H9 (cell line): ENCODE data around the gene TRH. TPM values are rescaled to one million over a fixed set of nuclear protein-coding genes. Genes with fewer than 3 reads are reported as not detected.

Experiments used
- DNase-seq: peaks from one replicate; pipeline ENCODE4 v3.0.0-alpha.2; 2017
- H2AFZ ChIP-seq: one replicate; pipeline ENCODE4 v1.6.1; 2013; ENCODE audit warnings: mild to moderate bottlenecking, low read length, control low read depth, moderate library complexity
- H2AK5ac ChIP-seq: 2 replicates; pipeline ENCODE4 v1.6.1; 2013; ENCODE audit warnings: low read length, control low read depth, mixed read lengths; ENCODE audit not compliant: insufficient read length
- H2BK120ac ChIP-seq: one replicate; pipeline ENCODE4 v1.6.1; 2013; ENCODE audit warnings: low read depth, mild to moderate bottlenecking, low read length, control low read depth, inconsistent platforms; ENCODE audit not compliant: poor library complexity, severe bottlenecking
- H2BK12ac ChIP-seq: 2 replicates; pipeline ENCODE4 v1.6.1; 2013; ENCODE audit warnings: low read length, control low read depth, mixed read lengths, low read depth; ENCODE audit not compliant: insufficient read length
- H2BK15ac ChIP-seq: 2 replicates; pipeline ENCODE4 v1.6.1; 2013; ENCODE audit warnings: low read depth, low read length, control low read depth
- H2BK20ac ChIP-seq: one replicate; pipeline ENCODE4 v1.6.1; 2013; ENCODE audit warnings: low read depth, mild to moderate bottlenecking, low read length, control low read depth, inconsistent platforms; ENCODE audit not compliant: poor library complexity, severe bottlenecking
- H2BK5ac ChIP-seq: 2 replicates; pipeline ENCODE4 v1.6.1; 2013; ENCODE audit warnings: low read length, control low read depth, mixed read lengths; ENCODE audit not compliant: insufficient read length
- H3K14ac ChIP-seq: 2 replicates; pipeline ENCODE4 v1.6.1; 2013; ENCODE audit warnings: low read length, control low read depth; ENCODE audit not compliant: insufficient read depth
- H3K18ac ChIP-seq: 2 replicates; pipeline ENCODE4 v1.6.1; 2013; ENCODE audit warnings: low read depth, mild to moderate bottlenecking, mixed read lengths, low read length, control low read depth; ENCODE audit not compliant: insufficient read length
- H3K23ac ChIP-seq: 2 replicates; pipeline ENCODE4 v1.6.1; 2013; ENCODE audit warnings: low read length, control low read depth, mixed read lengths, low read depth; ENCODE audit not compliant: insufficient read length
- H3K23me2 ChIP-seq: 2 replicates; pipeline ENCODE4 v1.6.1; 2013; ENCODE audit warnings: low read depth, mild to moderate bottlenecking, mixed read lengths, low read length, control low read depth; ENCODE audit not compliant: insufficient read length, poor library complexity, severe bottlenecking
- H3K27ac ChIP-seq: 2 replicates; pipeline ENCODE4 v1.5.1; 2013; ENCODE audit warnings: low read length, control low read depth, mixed read lengths, low read depth; ENCODE audit not compliant: insufficient read length
- H3K27me3 ChIP-seq: 2 replicates; pipeline ENCODE4 v1.6.1; 2013; ENCODE audit warnings: low read length, control low read depth, inconsistent platforms; ENCODE audit not compliant: insufficient read depth
- H3K4ac ChIP-seq: 2 replicates; pipeline ENCODE4 v1.6.1; 2013; ENCODE audit warnings: low read depth, mild to moderate bottlenecking, control low read depth, inconsistent platforms, low read length, moderate library complexity
- H3K4me1 ChIP-seq: 2 replicates; pipeline ENCODE4 v1.6.1; 2013; ENCODE audit warnings: low read length, control low read depth, inconsistent platforms; ENCODE audit not compliant: insufficient read depth
- H3K4me2 ChIP-seq: 2 replicates; pipeline ENCODE4 v1.6.1; 2013; ENCODE audit warnings: low read length, control low read depth, mixed read lengths; ENCODE audit not compliant: insufficient read length, insufficient read depth
- H3K56ac ChIP-seq: 2 replicates; pipeline ENCODE4 v1.6.1; 2013; ENCODE audit warnings: low read depth, mild to moderate bottlenecking, mixed read lengths, low read length, control low read depth; ENCODE audit not compliant: insufficient read length
- H3K79me1 ChIP-seq: 2 replicates; pipeline ENCODE4 v1.6.1; 2013; ENCODE audit warnings: low read depth, mild to moderate bottlenecking, moderate library complexity, low read length, control low read depth, inconsistent platforms; ENCODE audit not compliant: insufficient read depth, poor library complexity, severe bottlenecking
- H3K79me2 ChIP-seq: 2 replicates; pipeline ENCODE4 v1.6.1; 2013; ENCODE audit warnings: low read length, control low read depth, inconsistent platforms; ENCODE audit not compliant: insufficient read depth
- H3K9ac ChIP-seq: 2 replicates; pipeline ENCODE4 v1.6.1; 2013; ENCODE audit warnings: low read length, control low read depth, mixed read lengths; ENCODE audit not compliant: insufficient read length; ENCODE audit errors: extremely low read depth
- H3K9me3 ChIP-seq: one replicate; pipeline ENCODE4 v1.6.1; 2013; ENCODE audit warnings: low read depth, low read length, inconsistent platforms; ENCODE audit not compliant: control insufficient read depth
- H3T11ph ChIP-seq: one replicate; pipeline ENCODE4 v1.6.1; 2013; ENCODE audit warnings: mild to moderate bottlenecking, low read length, control low read depth, inconsistent platforms
- H4K20me1 ChIP-seq: one replicate; pipeline ENCODE4 v1.6.1; 2013; ENCODE audit not compliant: control insufficient read depth, insufficient read length, insufficient read depth
- H4K5ac ChIP-seq: 2 replicates; pipeline ENCODE4 v1.6.1; 2013; ENCODE audit warnings: low read depth, mild to moderate bottlenecking, mixed read lengths, low read length, control low read depth; ENCODE audit not compliant: insufficient read length
- H4K8ac ChIP-seq: replicated peaks from 2 replicates; pipeline ENCODE4 v1.6.1; 2013; ENCODE audit warnings: low read length, control low read depth, mixed read lengths, low read depth; ENCODE audit not compliant: insufficient read length
- H4K91ac ChIP-seq: 2 replicates; pipeline ENCODE4 v1.6.1; 2013; ENCODE audit warnings: low read depth, mild to moderate bottlenecking, moderate library complexity, mixed read lengths, low read length, control low read depth; ENCODE audit not compliant: insufficient read length
- H3K27ac Mint-ChIP-seq, 3 experiments: 2 replicates in 2 of 3; 3 replicates in 1 of 3; pipeline ENCODE4 v1.8.0; 2020 to 2021; ENCODE audit warnings: mixed read lengths in 3 of 3, mild to moderate bottlenecking in 1 of 3, moderate library complexity in 1 of 3
- H3K27me3 Mint-ChIP-seq: 2 replicates; pipeline ENCODE4 v1.8.0; 2021; ENCODE audit warnings: low read depth, mild to moderate bottlenecking, moderate library complexity, mixed read lengths
- H3K36me3 Mint-ChIP-seq, 3 experiments: 2 replicates in 2 of 3; 3 replicates in 1 of 3; pipeline ENCODE4 v1.8.0; 2020 to 2021; ENCODE audit warnings: low read depth in 3 of 3, mixed read lengths in 3 of 3; ENCODE audit not compliant: insufficient read depth in 1 of 3
- H3K4me1 Mint-ChIP-seq, 2 experiments: 2 replicates each; pipeline ENCODE4 v1.8.0; 2020; ENCODE audit warnings: mixed read lengths in 2 of 2
- H3K4me3 Mint-ChIP-seq, 2 experiments: 2 replicates in 1 of 2; 3 replicates in 1 of 2; pipeline ENCODE4 v1.8.0; 2020 to 2021; ENCODE audit warnings: mild to moderate bottlenecking in 2 of 2, mixed read lengths in 2 of 2, moderate library complexity in 1 of 2
- H3K9me3 Mint-ChIP-seq, 2 experiments: 2 replicates in 1 of 2; 3 replicates in 1 of 2; pipeline ENCODE4 v1.8.0; 2020; ENCODE audit warnings: mild to moderate bottlenecking in 2 of 2, mixed read lengths in 2 of 2, moderate library complexity in 1 of 2
- WGBS: extraction: QIAGEN DNeasy Blood & Tissue Kit; methylation state at CpG from one replicate; pipeline ENCODE4 v1.1.7; 2013; ENCODE audit warnings: missing lambda C conversion rate, low lambda C conversion rate, mixed read lengths; ENCODE audit not compliant: insufficient read length; ENCODE audit errors: extremely low coverage; 5-methylcytosine and 5-hydroxymethylcytosine counted together
- total RNA-seq: library from RNA; stranded (reverse); gene quantifications from 2 replicates; pipeline ENCODE4 v1.2.1, GENCODE V29; 2021
- TF ChIP-seq, protein P1 (sequence below): fragments of 200-600 bp; sonication (generic); conservative IDR thresholded peaks from 3 replicates; pipeline ENCODE4 v1.8.0; 2021; ENCODE audit warnings: antibody characterized with exemption, mild to moderate bottlenecking

TRH gene
- total RNA-seq, 1 experiment from 2014 or later, result not detected

DNA sequence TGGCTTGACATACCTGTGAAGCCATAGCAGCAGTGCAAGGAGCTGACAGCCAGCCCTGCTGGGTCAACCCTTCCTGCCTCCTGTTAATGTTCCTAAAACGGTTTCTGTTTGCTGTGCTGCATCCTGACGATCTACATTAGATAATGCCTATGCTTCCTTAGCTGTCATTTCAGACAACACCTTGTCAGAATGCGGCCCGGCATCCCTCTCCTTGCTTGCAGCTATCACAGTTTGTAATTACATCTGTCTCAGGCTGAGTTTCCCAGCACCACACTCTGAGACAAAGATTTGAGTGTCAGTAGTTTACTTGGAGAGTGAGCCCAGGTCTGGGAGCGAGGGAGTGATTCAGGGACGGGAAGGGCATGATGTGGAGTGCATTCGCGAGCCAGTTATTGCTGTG is 9.0 kb downstream of the TRH start:
- H3K27me3 ChIP-seq, result peaks cover 11% of the 10 kb centered on the region; the same call in 1 of the 2 replicates
- TF ChIP-seq, protein P1, sequence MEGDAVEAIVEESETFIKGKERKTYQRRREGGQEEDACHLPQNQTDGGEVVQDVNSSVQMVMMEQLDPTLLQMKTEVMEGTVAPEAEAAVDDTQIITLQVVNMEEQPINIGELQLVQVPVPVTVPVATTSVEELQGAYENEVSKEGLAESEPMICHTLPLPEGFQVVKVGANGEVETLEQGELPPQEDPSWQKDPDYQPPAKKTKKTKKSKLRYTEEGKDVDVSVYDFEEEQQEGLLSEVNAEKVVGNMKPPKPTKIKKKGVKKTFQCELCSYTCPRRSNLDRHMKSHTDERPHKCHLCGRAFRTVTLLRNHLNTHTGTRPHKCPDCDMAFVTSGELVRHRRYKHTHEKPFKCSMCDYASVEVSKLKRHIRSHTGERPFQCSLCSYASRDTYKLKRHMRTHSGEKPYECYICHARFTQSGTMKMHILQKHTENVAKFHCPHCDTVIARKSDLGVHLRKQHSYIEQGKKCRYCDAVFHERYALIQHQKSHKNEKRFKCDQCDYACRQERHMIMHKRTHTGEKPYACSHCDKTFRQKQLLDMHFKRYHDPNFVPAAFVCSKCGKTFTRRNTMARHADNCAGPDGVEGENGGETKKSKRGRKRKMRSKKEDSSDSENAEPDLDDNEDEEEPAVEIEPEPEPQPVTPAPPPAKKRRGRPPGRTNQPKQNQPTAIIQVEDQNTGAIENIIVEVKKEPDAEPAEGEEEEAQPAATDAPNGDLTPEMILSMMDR, result no peak
- DNase-seq, result no peak
- H3K9ac ChIP-seq, result no peak overlapping the region
- H2BK5ac ChIP-seq, result no peak overlapping the region
- H2BK15ac ChIP-seq, result no peak overlapping the region
- H2BK20ac ChIP-seq, result no peak overlapping the region
- H3K23me2 ChIP-seq, result no peaks in the 10 kb centered on the region
- no peak overlapping the region for H4K91ac ChIP-seq
- no peaks in the 10 kb centered on the region for H4K20me1 ChIP-seq
- no peak overlapping the region for H3K27ac ChIP-seq
- Mint-ChIP-seq H3K27ac (no peak overlapping the region), H3K4me1 (no peaks in the 10 kb centered on the region), H3K27me3 (peaks cover 72% of the 10 kb centered on the region), H3K36me3 (no peaks in the 10 kb centered on the region), H3K9me3 (no peaks in the 10 kb centered on the region), H3K4me3 (no peak overlapping the region)
- no peak overlapping the region for H4K5ac ChIP-seq
- no peak overlapping the region for H2BK12ac ChIP-seq
- H3K79me2 ChIP-seq, result no peaks in the 10 kb centered on the region
- no peak overlapping the region for H3K23ac ChIP-seq
- no peak overlapping the region for H4K8ac ChIP-seq
- no peak overlapping the region for H2AK5ac ChIP-seq
- H3K14ac ChIP-seq, result no peak overlapping the region
- no peak overlapping the region for H3T11ph ChIP-seq
- H2BK120ac ChIP-seq, result no peak overlapping the region
- no peaks in the 10 kb centered on the region for H3K9me3 ChIP-seq
- no CpG with 5 or more reads among the region's 8 CpGs for WGBS
- H3K4me1 ChIP-seq, result no peaks in the 10 kb centered on the region
- H3K79me1 ChIP-seq, result no peaks in the 10 kb centered on the region
- no peak overlapping the region for H2AFZ ChIP-seq
- H3K4me2 ChIP-seq, result no peak overlapping the region
- no peak overlapping the region for H3K4ac ChIP-seq
- H3K56ac ChIP-seq, result no peak overlapping the region
- no peak overlapping the region for H3K18ac ChIP-seq
